ENCODE data around the gene SHB.

Gene SHB

GRCh38 chr9:38001430-38001829, 67.6 kb downstream of the SHB start:
- Mint-ChIP-seq H3K27ac (no peak overlapping the region), H3K27me3 (no peaks in the 10 kb centered on the region), H3K9me3 (no peaks in the 10 kb centered on the region), H3K4me3 (no peak overlapping the region), H3K36me3 (no peaks in the 10 kb centered on the region), H3K4me1 (no peaks in the 10 kb centered on the region)

- H3K9me3 Mint-ChIP-seq, result no peaks in the 10 kb centered on the region
- no peaks in the 10 kb centered on the region for H3K36me3 Mint-ChIP-seq
- no peaks in the 10 kb centered on the region for H3K27me3 Mint-ChIP-seq
- no peak overlapping the region for H3K27ac Mint-ChIP-seq
- H3K4me1 Mint-ChIP-seq, result no peaks in the 10 kb centered on the region
- H3K4me3 Mint-ChIP-seq, result no peak overlapping the region
These were observed 68.3 kb downstream of the SHB start for GRCh38 chr9:38000735-38001134.

- Mint-ChIP-seq H3K27me3 (no peaks in the 10 kb centered on the region), H3K27ac (no peak overlapping the region), H3K4me1 (no peaks in the 10 kb centered on the region), H3K36me3 (no peaks in the 10 kb centered on the region), H3K4me3 (no peak overlapping the region), H3K9me3 (no peaks in the 10 kb centered on the region)
These were observed 68.7 kb downstream of the SHB start for GRCh38 chr9:38000332-38000731.

GRCh38 chr9:37999588-38000189, 69.3 kb downstream of the SHB start:
- Mint-ChIP-seq H3K4me1 (no peaks in the 10 kb centered on the region), H3K27me3 (no peaks in the 10 kb centered on the region), H3K27ac (no peak overlapping the region), H3K4me3 (no peak overlapping the region), H3K9me3 (no peaks in the 10 kb centered on the region), H3K36me3 (no peaks in the 10 kb centered on the region)

- no peaks in the 10 kb centered on the region for H3K36me3 Mint-ChIP-seq
- no peaks in the 10 kb centered on the region for H3K9me3 Mint-ChIP-seq
- no peak overlapping the region for H3K4me3 Mint-ChIP-seq
- no peaks in the 10 kb centered on the region for H3K4me1 Mint-ChIP-seq
- H3K27me3 Mint-ChIP-seq, result no peaks in the 10 kb centered on the region
- peak overlapping the region; percentile 30 for H3K27ac Mint-ChIP-seq
These were observed 70.0 kb downstream of the SHB start for GRCh38 chr9:37998881-37999587.

- H3K4me1 Mint-ChIP-seq, result peaks cover 4% of the 10 kb centered on the region
- H3K27ac Mint-ChIP-seq, result no peak overlapping the region
- no peaks in the 10 kb centered on the region for H3K9me3 Mint-ChIP-seq
- H3K4me3 Mint-ChIP-seq, result no peak overlapping the region
- no peaks in the 10 kb centered on the region for H3K27me3 Mint-ChIP-seq
- no peaks in the 10 kb centered on the region for H3K36me3 Mint-ChIP-seq
These were observed 71.2 kb downstream of the SHB start for GRCh38 chr9:37997636-37998374.

- Mint-ChIP-seq H3K27ac (no peak overlapping the region), H3K36me3 (no peaks in the 10 kb centered on the region), H3K27me3 (no peaks in the 10 kb centered on the region), H3K4me1 (peaks cover 4% of the 10 kb centered on the region), H3K9me3 (no peaks in the 10 kb centered on the region), H3K4me3 (no peak overlapping the region)
These were observed 72.2 kb downstream of the SHB start for GRCh38 chr9:37996819-37997217.

GRCh38 chr9:37995961-37996818, 72.8 kb downstream of the SHB start:
- Mint-ChIP-seq H3K4me1 (peaks cover 4% of the 10 kb centered on the region), H3K27me3 (no peaks in the 10 kb centered on the region), H3K36me3 (no peaks in the 10 kb centered on the region), H3K4me3 (no peak overlapping the region), H3K27ac (no peak overlapping the region), H3K9me3 (no peaks in the 10 kb centered on the region)

GRCh38 chr9:37995348-37995737, 73.7 kb downstream of the SHB start:
- peaks cover 4% of the 10 kb centered on the region for H3K4me1 Mint-ChIP-seq
- no peak overlapping the region for H3K4me3 Mint-ChIP-seq
- no peak overlapping the region for H3K27ac Mint-ChIP-seq
- H3K36me3 Mint-ChIP-seq, result no peaks in the 10 kb centered on the region
- no peaks in the 10 kb centered on the region for H3K9me3 Mint-ChIP-seq
- H3K27me3 Mint-ChIP-seq, result no peaks in the 10 kb centered on the region

- Mint-ChIP-seq H3K27ac (no peak overlapping the region), H3K4me1 (peaks cover 4% of the 10 kb centered on the region), H3K36me3 (no peaks in the 10 kb centered on the region), H3K4me3 (no peak overlapping the region), H3K9me3 (no peaks in the 10 kb centered on the region), H3K27me3 (no peaks in the 10 kb centered on the region)
These were observed 74.2 kb downstream of the SHB start for GRCh38 chr9:37994639-37995347.

GRCh38 chr9:37992924-37993349, 76.1 kb downstream of the SHB start:
- no peaks in the 10 kb centered on the region for H3K9me3 Mint-ChIP-seq
- H3K4me1 Mint-ChIP-seq, result peaks cover 4% of the 10 kb centered on the region
- no peaks in the 10 kb centered on the region for H3K27me3 Mint-ChIP-seq
- no peaks in the 10 kb centered on the region for H3K36me3 Mint-ChIP-seq
- no peak overlapping the region for H3K27ac Mint-ChIP-seq
- no peak overlapping the region for H3K4me3 Mint-ChIP-seq

GRCh38 chr9:37990404-37991015, 78.5 kb downstream of the SHB start:
- Mint-ChIP-seq H3K4me3 (no peak overlapping the region), H3K9me3 (no peaks in the 10 kb centered on the region), H3K27ac (no peak overlapping the region), H3K4me1 (peaks cover 4% of the 10 kb centered on the region), H3K27me3 (no peaks in the 10 kb centered on the region), H3K36me3 (no peaks in the 10 kb centered on the region)

GRCh38 chr9:37989701-37990100, 79.3 kb downstream of the SHB start:
- no peak overlapping the region for H3K4me3 Mint-ChIP-seq
- no peaks in the 10 kb centered on the region for H3K27me3 Mint-ChIP-seq
- H3K4me1 Mint-ChIP-seq, result peaks cover 4% of the 10 kb centered on the region
- no peaks in the 10 kb centered on the region for H3K36me3 Mint-ChIP-seq
- no peak overlapping the region for H3K27ac Mint-ChIP-seq
- H3K9me3 Mint-ChIP-seq, result no peaks in the 10 kb centered on the region

- Mint-ChIP-seq H3K4me3 (no peak overlapping the region), H3K36me3 (no peaks in the 10 kb centered on the region), H3K27ac (no peak overlapping the region), H3K9me3 (no peaks in the 10 kb centered on the region), H3K4me1 (peaks cover 4% of the 10 kb centered on the region), H3K27me3 (no peaks in the 10 kb centered on the region)
These were observed 80.4 kb downstream of the SHB start for GRCh38 chr9:37988602-37989001.

- H3K4me1 Mint-ChIP-seq, result peaks cover 2% of the 10 kb centered on the region
- H3K27ac Mint-ChIP-seq, result no peak overlapping the region
- no peaks in the 10 kb centered on the region for H3K27me3 Mint-ChIP-seq
- H3K36me3 Mint-ChIP-seq, result no peaks in the 10 kb centered on the region
- H3K4me3 Mint-ChIP-seq, result no peak overlapping the region
- H3K9me3 Mint-ChIP-seq, result no peaks in the 10 kb centered on the region
These were observed 81.0 kb downstream of the SHB start for GRCh38 chr9:37988041-37988440.
